GM12873 (cell line): Measurements from ENCODE around the gene LLGL2.

ENCODE experiments used
- CTCF ChIP-seq: IDR thresholded peaks from 2 replicates; pipeline ENCODE4 v1.5.1; 2012; ENCODE audit warnings: low read depth, mild to moderate bottlenecking, moderate library complexity, low read length, control low read depth; ENCODE audit not compliant: insufficient read depth; ENCODE audit errors: missing control alignments

LLGL2 gene

GRCh38 chr17:75584849-75585175 is 59.3 kb downstream of the LLGL2 start:
- TF ChIP-seq CTCF: no peak

- peak; percentile 21 for TF ChIP-seq CTCF
Measured at GRCh38 chr17:75587675-75588595, 62.4 kb downstream of the LLGL2 start, which contains the start of gene MYO15B. Gene MYO15B (plus strand): TSS chr17:75587800. CDS start chr17:75588058, 258 bp downstream.

GRCh38 chr17:75588596-75589011 is 63.1 kb downstream of the LLGL2 start:
- TF ChIP-seq CTCF: no peak

GRCh38 chr17:75589012-75589918 is 63.8 kb downstream of the LLGL2 start:
- TF ChIP-seq CTCF: peak; percentile 56

- no peak for TF ChIP-seq CTCF
Measured at GRCh38 chr17:75589919-75590303, 64.4 kb downstream of the LLGL2 start.

GRCh38 chr17:75590314-75590761 is 64.8 kb downstream of the LLGL2 start:
- TF ChIP-seq CTCF: no peak
